Measurements from ENCODE around the gene EGFL7. TPM values are rescaled to one million over a fixed set of nuclear protein-coding genes. Genes with fewer than 3 reads are reported as not detected.
A peak's percentile ranks its signal among the peaks of the same experiment; 100 is the strongest.

Gene EGFL7
- total and polyA plus RNA-seq, 4 donors, result 128 to 379 (median 226) TPM

DNA sequence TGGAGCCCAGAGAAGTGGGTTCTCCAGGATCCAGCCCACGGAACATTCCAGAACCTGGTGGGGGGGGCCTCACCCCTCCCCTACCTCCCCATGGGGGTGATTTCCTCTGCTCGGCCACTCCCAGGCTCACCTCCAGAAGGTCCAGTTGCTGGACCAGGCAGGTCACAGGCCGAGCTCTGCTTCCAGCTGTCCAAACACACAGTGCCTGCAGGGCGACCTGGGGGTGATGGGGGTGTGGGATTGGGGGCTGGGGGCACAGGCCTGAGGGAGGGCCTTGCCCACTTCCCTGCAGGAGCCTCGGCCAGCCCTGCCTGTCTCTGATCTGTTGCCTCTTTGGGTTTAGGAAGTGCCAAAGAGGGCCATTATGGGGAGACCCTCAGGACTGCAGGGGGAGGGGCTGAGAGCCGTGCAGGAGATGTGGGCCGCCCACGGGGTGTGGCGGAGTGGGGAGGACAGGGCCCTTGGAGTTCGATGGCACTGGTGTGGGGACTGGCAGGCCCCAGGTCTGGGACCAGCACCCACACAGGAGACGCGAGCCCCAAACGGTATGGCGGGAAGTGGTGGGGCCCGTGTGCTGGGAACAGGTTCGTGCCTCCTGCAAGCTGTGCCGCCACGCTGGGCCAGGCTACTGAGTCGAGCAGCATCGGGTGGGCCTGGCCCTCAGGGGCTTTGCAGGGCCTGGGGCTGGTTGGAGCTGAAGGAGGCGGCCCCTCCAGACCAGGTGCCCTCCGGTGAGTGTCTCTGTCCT is 45.6 kb upstream of the EGFL7 start:
- ATAC-seq (ENCODE audit: insufficient read depth, low FRiP score), result no peak
- 84% methylated on average over 22 of the region's 22 CpGs for WGBS, 2 donors
- no peak for DNase-seq
- Histone ChIP-seq H3K9me3 (ENCODE audit: control insufficient read depth in 4 of 4, insufficient read depth in 3 of 4, low read length in 3 of 4) (no peaks in the 10 kb centered on the region), H3K9ac (ENCODE audit: insufficient read depth in 1 of 2, low read length in 2 of 2) (no peak overlapping the region), H3K27ac (ENCODE audit: low read depth in 1 of 2, low read length in 1 of 2) (no peak overlapping the region), H3K36me3 (ENCODE audit: control insufficient read depth in 4 of 4, insufficient read depth in 4 of 4, low read length in 4 of 4) (no peaks in the 10 kb centered on the region), H3K4me3 (no peak overlapping the region), H3K4me1 (ENCODE audit: control insufficient read depth in 5 of 5, insufficient read depth in 5 of 5, low read length in 5 of 5) (peaks cover 2 to 36% (median 18%) of the 10 kb centered on the region in 5 donors), H3K27me3 (ENCODE audit: control insufficient read depth in 3 of 3, insufficient read depth in 3 of 3, low read length in 2 of 3) (no peaks in the 10 kb centered on the region)
- no peak for TF ChIP-seq CTCF (IDR thresholded peaks at IDR 0.05; ENCODE audit: control extremely low read depth, extremely low read depth)

GRCh38 chr9:136617746-136618579 is 44.8 kb upstream of the EGFL7 start:
- ATAC-seq (ENCODE audit: insufficient read depth, low FRiP score) (no peak), DNase-seq (no peak)
- Histone ChIP-seq H3K36me3 (ENCODE audit: control insufficient read depth in 4 of 4, insufficient read depth in 4 of 4, low read length in 4 of 4) (no peaks in the 10 kb centered on the region), H3K27ac (ENCODE audit: low read depth in 1 of 2, low read length in 1 of 2) (no peak overlapping the region), H3K9me3 (ENCODE audit: control insufficient read depth in 4 of 4, insufficient read depth in 3 of 4, low read length in 3 of 4) (no peaks in the 10 kb centered on the region), H3K27me3 (ENCODE audit: control insufficient read depth in 3 of 3, insufficient read depth in 3 of 3, low read length in 2 of 3) (no peaks in the 10 kb centered on the region), H3K4me1 (ENCODE audit: control insufficient read depth in 5 of 5, insufficient read depth in 5 of 5, low read length in 5 of 5) (peaks cover 2 to 36% (median 18%) of the 10 kb centered on the region in 5 donors), H3K9ac (ENCODE audit: insufficient read depth in 1 of 2, low read length in 2 of 2) (no peak overlapping the region), H3K4me3 (no peak overlapping the region)
- no peak for TF ChIP-seq CTCF (IDR thresholded peaks at IDR 0.05; ENCODE audit: control extremely low read depth, extremely low read depth)
- 74 to 77% methylated on average over 26 of the region's 26 CpGs for WGBS, 2 donors

DNA sequence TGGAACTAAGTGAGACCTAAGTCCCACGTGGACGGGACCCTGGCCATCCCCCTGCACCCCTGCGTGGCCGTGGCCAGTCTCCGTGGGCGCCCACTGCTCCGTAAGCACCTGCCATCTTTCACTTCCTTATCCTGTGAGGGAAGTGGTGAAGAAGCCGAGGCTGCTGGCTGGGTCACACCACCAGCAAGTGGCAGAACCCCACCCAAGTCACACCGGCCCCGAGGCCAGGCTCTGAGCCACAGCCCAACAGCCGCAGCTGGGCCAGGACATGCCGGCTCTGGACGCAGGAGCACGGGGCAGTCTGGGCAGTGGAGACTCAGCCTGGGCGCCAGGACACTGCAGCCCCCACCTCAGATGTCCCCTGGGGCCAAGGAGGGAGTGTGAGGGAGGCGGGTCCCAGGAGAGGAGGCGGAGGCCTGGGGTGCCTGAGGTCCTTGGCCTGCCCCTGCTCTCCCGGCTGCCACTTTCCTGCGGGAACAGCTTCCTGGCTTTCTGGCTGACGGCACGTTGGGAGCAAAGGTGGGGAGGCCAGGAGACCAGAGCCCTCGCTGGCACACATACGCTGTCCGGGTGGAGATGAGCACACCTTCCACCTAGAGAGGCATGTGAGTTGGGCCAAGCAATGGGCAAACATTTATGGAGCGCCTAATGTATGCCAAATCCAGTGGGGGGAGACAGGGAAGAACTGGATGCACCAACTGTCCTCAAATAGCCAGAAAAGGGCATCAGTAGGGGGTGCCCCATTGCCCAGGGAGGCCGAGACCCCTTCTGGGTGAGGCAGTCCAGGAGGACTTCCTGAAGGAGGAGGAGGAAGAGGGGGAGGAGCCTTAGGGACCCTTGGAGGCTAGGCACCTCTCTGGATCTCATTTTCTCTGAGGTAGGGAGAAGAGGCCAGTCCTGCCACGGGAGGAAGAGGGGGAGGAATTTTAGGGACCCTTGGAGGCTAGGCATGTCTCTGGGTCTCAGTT is 43.9 kb upstream of the EGFL7 start:
- Histone ChIP-seq H3K4me1 (ENCODE audit: control insufficient read depth in 5 of 5, insufficient read depth in 5 of 5, low read length in 5 of 5) (peaks cover 2 to 43% (median 19%) of the 10 kb centered on the region in 5 donors), H3K4me3 (no peak overlapping the region), H3K27ac (ENCODE audit: low read depth in 1 of 2, low read length in 1 of 2) (peak overlapping the region in 1 of 2 donors; percentile 79), H3K27me3 (ENCODE audit: control insufficient read depth in 3 of 3, insufficient read depth in 3 of 3, low read length in 2 of 3) (no peaks in the 10 kb centered on the region), H3K36me3 (ENCODE audit: control insufficient read depth in 4 of 4, insufficient read depth in 4 of 4, low read length in 4 of 4) (no peaks in the 10 kb centered on the region), H3K9ac (ENCODE audit: insufficient read depth in 1 of 2, low read length in 2 of 2) (no peak overlapping the region), H3K9me3 (ENCODE audit: control insufficient read depth in 4 of 4, insufficient read depth in 3 of 4, low read length in 3 of 4) (no peaks in the 10 kb centered on the region)
- DNase-seq (no peak), ATAC-seq (ENCODE audit: insufficient read depth, low FRiP score) (no peak)
- WGBS, 2 donors, result 53 to 65% methylated on average over 26 to 27 of the region's 27 CpGs
- no peak for TF ChIP-seq CTCF (IDR thresholded peaks at IDR 0.05; ENCODE audit: control extremely low read depth, extremely low read depth)
